Gastroesophageal sphincter (tissue), 4 donors: ENCODE measurements around the gene CGGBP1. TPM values are rescaled to one million over a fixed set of nuclear protein-coding genes. Genes with fewer than 3 reads are reported as not detected.

Experiments used
- ATAC-seq: fragments of 150-250 bp; one replicate; pipeline ENCODE4 v1.9.1; 2016; ENCODE audit warnings: mild to moderate bottlenecking, moderate library complexity
- H3K27ac ChIP-seq, 4 donors: fragments of 200-600 bp; sonication (generic) in 3 of 4; 1 replicate in 3 of 4; 2 replicates in 1 of 4; pipeline ENCODE4 v1.5.1; 2016 to 2019
- H3K27me3 ChIP-seq: fragments of 200-600 bp; sonication (generic); one replicate; pipeline ENCODE4 v1.5.1; 2019
- H3K36me3 ChIP-seq, 2 donors: fragments of 200-600 bp; sonication (generic); one replicate each; pipeline ENCODE4 v1.5.1; 2019; ENCODE audit warnings: control low read depth in 1 of 2
- H3K4me1 ChIP-seq, 3 donors: fragments of 200-600 bp; sonication (generic); 1 replicate in 2 of 3; 2 replicates in 1 of 3; pipeline ENCODE4 v1.5.1; 2016 to 2019; ENCODE audit warnings: control low read depth in 2 of 3
- H3K4me3 ChIP-seq, 2 donors: fragments of 200-600 bp; sonication (generic); one replicate each; pipeline ENCODE4 v1.5.1; 2019; ENCODE audit warnings: mild to moderate bottlenecking in 1 of 2, moderate library complexity in 1 of 2
- H3K9me3 ChIP-seq, 3 donors: fragments of 200-600 bp; sonication (generic); one replicate each; pipeline ENCODE4 v1.5.1; 2017 to 2019; ENCODE audit warnings: control low read depth in 2 of 3
- EP300 ChIP-seq: sonication (generic); formaldehyde crosslinking; IDR thresholded peaks from one replicate; pipeline ENCODE4 v1.6.1; 2017; ENCODE audit warnings: antibody characterized with exemption, mild to moderate bottlenecking
- POLR2A ChIP-seq, 2 donors: fragments of 450-650 bp; IDR thresholded peaks; one replicate each; pipeline ENCODE4 v1.6.1; 2017; ENCODE audit warnings: antibody characterized with exemption in 2 of 2, mild to moderate bottlenecking in 2 of 2, moderate library complexity in 1 of 2
- POLR2AphosphoS5 ChIP-seq: sonication (generic); formaldehyde crosslinking; IDR thresholded peaks from one replicate; pipeline ENCODE4 v1.6.1; 2017; ENCODE audit warnings: antibody characterized with exemption
- WGBS, 2 donors: methylation state at CpG; one replicate each; pipeline ENCODE4 v1.1.5; 2018; ENCODE audit warnings: low coverage in 1 of 2; 5-methylcytosine and 5-hydroxymethylcytosine counted together
- total RNA-seq, 4 donors: library from RNA; depleted of rRNA; stranded (reverse); fragments of >200 nt; gene quantifications; one replicate each; pipeline ENCODE4 v1.1.0, GENCODE V29; 2016
- TF ChIP-seq, protein P1 (sequence below), 4 experiments: fragments of 200-600 bp in 2 of 4; fragments of 450-650 bp in 2 of 4; sonication (generic) in 1 of 4; IDR thresholded peaks; one replicate each; pipeline ENCODE4 v1.5.1; 2017 to 2019; ENCODE audit warnings: antibody characterized with exemption in 4 of 4, mild to moderate bottlenecking in 2 of 4, moderate library complexity in 2 of 4

Gene CGGBP1
- total RNA-seq, 4 donors from 2014 or later, result 53.8 to 95.3 (median 67.8) TPM

DNA sequence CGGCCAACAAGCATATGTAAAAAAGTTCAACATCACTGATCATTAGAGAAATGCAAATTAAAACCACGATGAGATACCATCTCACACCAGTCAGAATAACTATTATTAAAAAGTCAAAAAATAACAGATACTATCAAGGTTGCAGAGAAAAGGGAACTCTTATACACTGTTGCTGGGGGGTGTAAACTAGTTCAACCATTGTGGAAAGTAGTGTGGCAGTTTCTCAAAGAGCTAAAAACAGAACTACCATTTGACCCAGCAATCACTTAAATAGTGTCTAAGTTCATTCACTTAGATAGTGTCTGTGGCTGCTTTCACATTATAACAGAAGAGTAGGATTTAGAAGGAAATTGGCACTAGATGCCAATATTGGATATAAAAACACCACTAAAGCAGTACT is 49.7 kb downstream of the CGGBP1 start:
- Histone ChIP-seq H3K27ac (no peak overlapping the region), H3K36me3 (no peaks in the 10 kb centered on the region), H3K4me1 (no peaks in the 10 kb centered on the region), H3K4me3 (no peak overlapping the region), H3K27me3 (no peaks in the 10 kb centered on the region), H3K9me3 (no peaks in the 10 kb centered on the region)
- no peak for ATAC-seq
- no peak for TF ChIP-seq POLR2AphosphoS5
- 72 to 80% methylated on average over 1 to 2 of the region's 2 CpGs for WGBS, 2 donors

DNA sequence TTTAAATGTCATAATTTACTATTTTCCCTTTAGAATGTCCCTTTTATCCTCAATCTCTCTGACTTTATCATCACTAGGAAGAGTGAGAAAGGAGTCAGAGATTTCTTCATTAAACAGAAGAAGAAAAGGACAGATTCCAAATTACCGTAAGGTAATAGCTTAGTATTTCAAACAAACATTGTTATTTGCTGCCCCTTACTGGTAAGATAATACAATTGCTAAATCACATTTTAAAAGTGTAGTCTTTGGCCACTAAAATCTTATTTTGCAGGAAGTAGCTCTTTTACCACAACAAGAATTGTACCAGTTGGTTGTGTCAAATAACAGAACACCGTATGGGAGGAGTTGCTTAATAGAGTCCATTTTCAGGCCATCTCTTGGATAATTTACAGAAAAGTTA is 53.7 kb downstream of the CGGBP1 start:
- TF ChIP-seq POLR2AphosphoS5, result no peak
- TF ChIP-seq POLR2A (IDR thresholded peaks at IDR 0.05), result no peak
- no peak for TF ChIP-seq EP300
- TF ChIP-seq, protein P1, sequence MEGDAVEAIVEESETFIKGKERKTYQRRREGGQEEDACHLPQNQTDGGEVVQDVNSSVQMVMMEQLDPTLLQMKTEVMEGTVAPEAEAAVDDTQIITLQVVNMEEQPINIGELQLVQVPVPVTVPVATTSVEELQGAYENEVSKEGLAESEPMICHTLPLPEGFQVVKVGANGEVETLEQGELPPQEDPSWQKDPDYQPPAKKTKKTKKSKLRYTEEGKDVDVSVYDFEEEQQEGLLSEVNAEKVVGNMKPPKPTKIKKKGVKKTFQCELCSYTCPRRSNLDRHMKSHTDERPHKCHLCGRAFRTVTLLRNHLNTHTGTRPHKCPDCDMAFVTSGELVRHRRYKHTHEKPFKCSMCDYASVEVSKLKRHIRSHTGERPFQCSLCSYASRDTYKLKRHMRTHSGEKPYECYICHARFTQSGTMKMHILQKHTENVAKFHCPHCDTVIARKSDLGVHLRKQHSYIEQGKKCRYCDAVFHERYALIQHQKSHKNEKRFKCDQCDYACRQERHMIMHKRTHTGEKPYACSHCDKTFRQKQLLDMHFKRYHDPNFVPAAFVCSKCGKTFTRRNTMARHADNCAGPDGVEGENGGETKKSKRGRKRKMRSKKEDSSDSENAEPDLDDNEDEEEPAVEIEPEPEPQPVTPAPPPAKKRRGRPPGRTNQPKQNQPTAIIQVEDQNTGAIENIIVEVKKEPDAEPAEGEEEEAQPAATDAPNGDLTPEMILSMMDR (IDR thresholded peaks at IDR 0.05), result peak in 1 of 4 experiments; percentile 39
- no peak overlapping the region for H3K4me3 ChIP-seq
- 8 to 40% methylated on average over 2 of the region's 2 CpGs for WGBS, 2 donors
- H3K27ac ChIP-seq, result no peak overlapping the region
- no peaks in the 10 kb centered on the region for H3K27me3 ChIP-seq
- ATAC-seq, result no peak
- no peaks in the 10 kb centered on the region for H3K36me3 ChIP-seq
- no peaks in the 10 kb centered on the region for H3K9me3 ChIP-seq
- H3K4me1 ChIP-seq, result no peaks in the 10 kb centered on the region

DNA sequence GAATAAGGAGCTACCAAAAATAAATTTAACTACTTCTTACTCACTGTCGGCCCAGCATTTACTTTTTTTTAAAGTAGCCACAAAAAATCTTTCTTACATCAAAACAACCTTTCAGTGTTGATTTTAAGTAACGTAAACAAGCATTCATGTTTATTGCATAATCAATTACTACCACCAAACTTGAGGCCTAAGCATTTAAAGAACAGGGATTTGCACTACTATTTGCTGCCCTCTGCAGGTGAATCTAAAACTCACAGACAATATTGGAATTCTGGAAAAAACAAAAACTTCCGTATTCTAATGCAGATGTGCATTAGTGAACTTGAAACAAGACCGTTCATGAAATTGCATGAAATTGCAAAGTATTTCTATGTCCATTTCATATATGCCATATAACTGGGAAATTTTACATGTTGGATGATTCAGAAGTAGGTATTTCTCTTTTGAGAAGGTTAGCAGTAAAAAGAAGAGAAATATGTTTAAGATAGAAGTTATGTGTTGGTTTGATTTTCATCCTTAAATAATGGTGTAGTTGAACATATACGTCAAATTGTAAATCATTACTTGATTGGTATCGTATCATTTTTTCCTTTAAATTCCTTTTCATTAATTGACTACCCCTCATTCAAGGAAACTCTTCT is 55.6 kb downstream of the CGGBP1 start:
- no peaks in the 10 kb centered on the region for H3K9me3 ChIP-seq
- H3K4me3 ChIP-seq, result no peak overlapping the region
- no peak overlapping the region for H3K27ac ChIP-seq
- no peaks in the 10 kb centered on the region for H3K27me3 ChIP-seq
- WGBS, 2 donors, result 48 to 56% methylated on average over 6 of the region's 6 CpGs
- no peaks in the 10 kb centered on the region for H3K36me3 ChIP-seq
- H3K4me1 ChIP-seq, result no peaks in the 10 kb centered on the region
- ATAC-seq, result no peak
- TF ChIP-seq, protein P1 (IDR thresholded peaks at IDR 0.05), result peak; percentile 53 to 70 (median 61)
- no peak for TF ChIP-seq EP300

DNA sequence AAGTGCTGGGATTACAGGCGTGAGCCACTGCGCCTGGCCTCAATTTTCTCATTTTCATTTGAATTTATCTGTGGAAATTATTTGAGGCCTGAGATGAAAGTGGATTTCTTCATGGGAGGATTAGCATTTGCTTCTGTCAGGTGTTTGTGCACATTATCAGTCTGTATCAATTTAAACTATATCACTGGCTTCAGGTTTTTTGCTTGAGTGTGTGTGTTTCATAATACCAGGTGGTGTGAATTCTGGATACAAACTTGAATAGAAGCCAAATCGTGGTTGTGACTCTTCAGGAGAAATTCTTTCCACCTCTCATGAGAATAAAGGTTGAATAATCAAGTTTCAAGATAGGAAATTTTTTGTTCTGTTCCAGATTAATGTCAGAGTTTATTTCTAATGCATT is 56.4 kb downstream of the CGGBP1 start:
- Histone ChIP-seq H3K9me3 (no peaks in the 10 kb centered on the region), H3K4me1 (no peaks in the 10 kb centered on the region), H3K27me3 (no peaks in the 10 kb centered on the region), H3K4me3 (no peak overlapping the region), H3K27ac (no peak overlapping the region), H3K36me3 (no peaks in the 10 kb centered on the region)
- ATAC-seq, result no peak
- TF ChIP-seq, protein P1 (IDR thresholded peaks at IDR 0.05), result no peak
- TF ChIP-seq EP300 (no peak), POLR2A (IDR thresholded peaks at IDR 0.05) (no peak), POLR2AphosphoS5 (no peak)
- 80 to 87% methylated on average over 3 of the region's 3 CpGs for WGBS, 2 donors

Other genes starting within 250 kb of the CGGBP1 start
- gene ZNF654, start 250 bp upstream of the CGGBP1 start, total RNA-seq, result 10 to 100 TPM; 12.0 to 25.4 (median 13.3) TPM
- gene C3orf38, start 91.0 kb upstream of the CGGBP1 start, total RNA-seq, result 10 to 100 TPM; 15.6 to 23.0 (median 16.9) TPM